PC-9 (cell line): ENCODE measurements around the gene DPP4. TPM values are rescaled to one million over a fixed set of nuclear protein-coding genes. Genes with fewer than 3 reads are reported as not detected.

Experiments
- BruUV-seq: library from RNA; stranded (reverse); fragments of 400-500 nt; replicated peaks from 2 replicates; lab custom pipeline; 2021; lab: Mats Ljungman, UMichigan
- CTCF ChIA-PET: fragments of 300-600 bp; sonication (Branson Sonifier 250); formaldehyde crosslinking; loops from one replicate; lab custom pipeline; 2022; ENCODE audit warnings: antibody characterized with exemption; lab: Charles Lee
- POLR2A ChIA-PET: fragments of 300-600 bp; sonication (Branson Sonifier 250); formaldehyde crosslinking; loops from one replicate; lab custom pipeline; 2022; ENCODE audit warnings: antibody characterized with exemption; ENCODE audit not compliant: unreplicated experiment; lab: Charles Lee
- DNase-seq, 2 experiments: peaks; one replicate each; pipeline versions ENCODE4 v3.0.0 to v3.0.0-alpha.2; 2015 to 2022; ENCODE audit warnings: mixed read lengths in 1 of 2
- H2AFZ ChIP-seq: fragments of 200-600 bp; sonication (generic); 2 replicates; pipeline ENCODE4 v1.8.1; 2017; ENCODE audit warnings: antibody characterized with exemption
- H3F3A ChIP-seq: fragments of 200-600 bp; sonication (generic); 2 replicates; pipeline ENCODE4 v1.8.1; 2017; ENCODE audit warnings: antibody characterized with exemption, mild to moderate bottlenecking, low read depth; ENCODE audit not compliant: insufficient read depth
- H3K27ac ChIP-seq: fragments of 200-600 bp; sonication (generic); 2 replicates; pipeline ENCODE4 v1.6.1; 2016; ENCODE audit warnings: mixed run types
- H3K27me3 ChIP-seq: fragments of 200-600 bp; sonication (generic); 2 replicates; pipeline ENCODE4 v1.6.1; 2016; ENCODE audit warnings: low read depth, mixed run types; ENCODE audit not compliant: insufficient read depth
- H3K36me3 ChIP-seq: fragments of 200-600 bp; sonication (generic); 2 replicates; pipeline ENCODE4 v1.6.1; 2016; ENCODE audit warnings: low read depth, mixed run types
- H3K4me1 ChIP-seq: fragments of 200-600 bp; sonication (generic); replicated peaks from 2 replicates; pipeline ENCODE4 v1.6.1; 2016; ENCODE audit warnings: mixed run types; ENCODE audit not compliant: insufficient read depth
- H3K4me2 ChIP-seq: fragments of 200-600 bp; sonication (generic); 2 replicates; pipeline ENCODE4 v1.6.1; 2017; ENCODE audit warnings: mixed run types
- H3K4me3 ChIP-seq: fragments of 200-600 bp; sonication (generic); 2 replicates; pipeline ENCODE4 v1.6.1; 2016; ENCODE audit warnings: mixed run types
- H3K79me2 ChIP-seq: fragments of 200-600 bp; sonication (generic); 2 replicates; pipeline ENCODE4 v1.6.1; 2017; ENCODE audit warnings: low read depth, mixed run types
- H3K9me2 ChIP-seq: fragments of 200-600 bp; sonication (generic); 2 replicates; pipeline ENCODE4 v1.8.1; 2017; ENCODE audit warnings: mild to moderate bottlenecking; ENCODE audit not compliant: insufficient read depth
- H3K9me3 ChIP-seq: fragments of 200-600 bp; sonication (generic); 2 replicates; pipeline ENCODE4 v1.8.1; 2016; ENCODE audit warnings: low read depth; ENCODE audit not compliant: insufficient read depth
- H4K20me1 ChIP-seq: fragments of 200-600 bp; sonication (generic); 2 replicates; pipeline ENCODE4 v1.8.1; 2017; ENCODE audit not compliant: insufficient read depth
- EZH2 ChIP-seq: fragments of 200-600 bp; sonication (generic); IDR thresholded peaks from 2 replicates; pipeline ENCODE4 v1.8.0; 2017; ENCODE audit warnings: antibody characterized with exemption, low read depth
- intact Hi-C: fragments of 100-400 bp; cut with micrococcal nuclease; formaldehyde crosslinking; loops from one replicate; pipeline ENCODE4 v1.10.0; 2022; ENCODE audit not compliant: unreplicated experiment
- total RNA-seq: library from RNA; stranded (reverse); gene quantifications from 2 replicates; pipeline ENCODE4 v1.2.3, GENCODE V29; 2021
- TF ChIP-seq, protein P1 (sequence below): fragments of 200-600 bp; sonication (generic); conservative IDR thresholded peaks from 2 replicates; pipeline ENCODE4 v1.6.1; 2017; ENCODE audit warnings: mixed run types, antibody characterized with exemption, mild to moderate bottlenecking, moderate library complexity

Gene DPP4
- total RNA-seq, 1 experiment from 2014 or later: 0.35 TPM

GRCh38 chr2:161975813-161976160, 98.2 kb downstream of the DPP4 start:
- ChIA-PET POLR2A (no interaction called here), CTCF (no interaction called here)
- no peak for DNase-seq
- no peaks in the 10 kb centered on the region for H3K9me3 ChIP-seq
- H3K4me2 ChIP-seq: no peak overlapping the region
- H3K36me3 ChIP-seq: no peaks in the 10 kb centered on the region
- H3K79me2 ChIP-seq: no peaks in the 10 kb centered on the region
- no peaks in the 10 kb centered on the region for H3K4me1 ChIP-seq
- H3F3A ChIP-seq: no peaks in the 10 kb centered on the region
- BruUV-seq: no TSS peak
- no peak overlapping the region for H3K4me3 ChIP-seq
- intact Hi-C loops: no loop called here
- H2AFZ ChIP-seq: no peak overlapping the region
- H4K20me1 ChIP-seq: no peaks in the 10 kb centered on the region
- TF ChIP-seq, protein P1, sequence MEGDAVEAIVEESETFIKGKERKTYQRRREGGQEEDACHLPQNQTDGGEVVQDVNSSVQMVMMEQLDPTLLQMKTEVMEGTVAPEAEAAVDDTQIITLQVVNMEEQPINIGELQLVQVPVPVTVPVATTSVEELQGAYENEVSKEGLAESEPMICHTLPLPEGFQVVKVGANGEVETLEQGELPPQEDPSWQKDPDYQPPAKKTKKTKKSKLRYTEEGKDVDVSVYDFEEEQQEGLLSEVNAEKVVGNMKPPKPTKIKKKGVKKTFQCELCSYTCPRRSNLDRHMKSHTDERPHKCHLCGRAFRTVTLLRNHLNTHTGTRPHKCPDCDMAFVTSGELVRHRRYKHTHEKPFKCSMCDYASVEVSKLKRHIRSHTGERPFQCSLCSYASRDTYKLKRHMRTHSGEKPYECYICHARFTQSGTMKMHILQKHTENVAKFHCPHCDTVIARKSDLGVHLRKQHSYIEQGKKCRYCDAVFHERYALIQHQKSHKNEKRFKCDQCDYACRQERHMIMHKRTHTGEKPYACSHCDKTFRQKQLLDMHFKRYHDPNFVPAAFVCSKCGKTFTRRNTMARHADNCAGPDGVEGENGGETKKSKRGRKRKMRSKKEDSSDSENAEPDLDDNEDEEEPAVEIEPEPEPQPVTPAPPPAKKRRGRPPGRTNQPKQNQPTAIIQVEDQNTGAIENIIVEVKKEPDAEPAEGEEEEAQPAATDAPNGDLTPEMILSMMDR: no peak
- no peak for TF ChIP-seq EZH2
- H3K9me2 ChIP-seq: no peaks in the 10 kb centered on the region; the same call in 1 of the 2 replicates
- no peaks in the 10 kb centered on the region for H3K27me3 ChIP-seq
- H3K27ac ChIP-seq: no peak overlapping the region

DNA sequence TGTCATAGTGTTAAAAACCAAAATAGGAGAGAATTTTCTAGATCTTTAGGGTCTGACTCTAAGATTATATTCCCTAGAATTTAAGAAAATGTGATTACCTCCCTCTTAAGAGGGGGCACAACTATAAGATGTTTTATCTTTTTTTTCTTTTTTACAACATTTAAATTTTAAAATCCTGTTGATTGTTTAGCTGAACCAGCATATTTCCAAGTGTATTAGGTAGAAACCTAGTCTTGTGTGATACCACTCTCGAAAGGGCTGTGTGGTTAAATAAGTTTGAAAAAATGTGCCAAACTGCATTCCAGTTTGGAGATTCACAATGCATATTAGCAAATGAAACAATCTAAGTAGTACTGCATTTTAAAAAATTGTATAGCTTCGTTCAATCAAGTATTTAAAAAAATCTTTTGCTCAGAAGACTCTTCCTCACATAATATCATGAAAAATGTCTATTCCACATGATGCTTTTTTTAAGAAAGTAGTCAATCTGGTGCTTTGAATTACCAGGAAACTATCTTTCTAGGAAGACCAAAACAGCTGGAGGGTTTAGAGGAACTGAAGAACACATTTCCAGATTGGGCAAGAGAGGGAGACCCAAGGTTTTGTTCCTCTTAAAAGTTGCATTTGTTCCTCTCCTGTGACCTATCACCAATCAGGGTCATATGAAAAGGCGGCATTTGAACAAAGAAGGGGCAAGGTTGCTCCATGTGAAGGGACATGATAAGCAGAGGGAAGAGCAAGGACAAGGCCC, 98.8 kb downstream of the DPP4 start:
- ChIA-PET CTCF (no interaction called here), POLR2A (no interaction called here)
- H3K4me2 ChIP-seq: no peak overlapping the region
- no peaks in the 10 kb centered on the region for H3K9me3 ChIP-seq
- no TSS peak for BruUV-seq
- no peak for DNase-seq
- no peaks in the 10 kb centered on the region; the same call in 1 of the 2 replicates for H3K9me2 ChIP-seq
- H3K36me3 ChIP-seq: no peaks in the 10 kb centered on the region
- H3K27me3 ChIP-seq: no peaks in the 10 kb centered on the region
- no peaks in the 10 kb centered on the region for H3K4me1 ChIP-seq
- no peaks in the 10 kb centered on the region for H3K79me2 ChIP-seq
- no peaks in the 10 kb centered on the region for H4K20me1 ChIP-seq
- TF ChIP-seq EZH2: no peak
- TF ChIP-seq, protein P1: no peak
- H3K4me3 ChIP-seq: no peak overlapping the region
- intact Hi-C loops: no loop called here
- H2AFZ ChIP-seq: no peak overlapping the region
- H3K27ac ChIP-seq: no peak overlapping the region
- no peaks in the 10 kb centered on the region for H3F3A ChIP-seq

GRCh38 chr2:161974461-161974860, 99.6 kb downstream of the DPP4 start:
- Histone ChIP-seq H3K4me3 (no peak overlapping the region), H3K9me3 (no peaks in the 10 kb centered on the region), H3K9me2 (no peaks in the 10 kb centered on the region; the same call in 1 of the 2 replicates), H3K27me3 (no peaks in the 10 kb centered on the region), H2AFZ (no peak overlapping the region), H3K4me2 (no peak overlapping the region), H3K27ac (no peak overlapping the region), H3K79me2 (no peaks in the 10 kb centered on the region), H4K20me1 (no peaks in the 10 kb centered on the region), H3F3A (no peaks in the 10 kb centered on the region), H3K4me1 (no peaks in the 10 kb centered on the region), H3K36me3 (no peaks in the 10 kb centered on the region)
- POLR2A ChIA-PET: interaction anchor here (0.5 kb wide), 1 partner anchor 1138 kb away, joined by 3 read pairs; no protein-coding TSS in a partner anchor
- intact Hi-C loops: no loop called here
- no peak for TF ChIP-seq EZH2
- TF ChIP-seq, protein P1: no peak
- CTCF ChIA-PET: no interaction called here
- no TSS peak for BruUV-seq
- DNase-seq: no peak
